ENCODE results near the gene RNASE7.
"Not testable (repeated sequence)": the region's sequence is repeated elsewhere in the genome, so short reads cannot be mapped to it uniquely, and the experiment has no call there.

The RNASE7 gene

GRCh38 chr14:21038441-21039422, 3.4 kb upstream of the RNASE7 start:
- TF ChIP-seq CTCF (conservative IDR thresholded peaks at IDR 0.05): no peak
- 0 out of 2 replicates have a peak overlapping the region, but pooled peaks have one; percentile 11 for H3K27ac ChIP-seq

GRCh38 chr14:21039585-21040369, 2.4 kb upstream of the RNASE7 start:
- TF ChIP-seq CTCF (conservative IDR thresholded peaks at IDR 0.05): peak; percentile 81
- H3K27ac ChIP-seq: 0 out of 2 replicates have a peak overlapping the region, but pooled peaks have one; percentile 11

GRCh38 chr14:21040370-21040925, 1.7 kb upstream of the RNASE7 start:
- TF ChIP-seq CTCF (conservative IDR thresholded peaks at IDR 0.05): peak; percentile 54
- H3K27ac ChIP-seq: no peak overlapping the region

- H3K27ac ChIP-seq: not testable (repeated sequence)
Observed at GRCh38 chr14:21040941-21041340, 1.2 kb upstream of the RNASE7 start.

- H3K27ac ChIP-seq: no peak overlapping the region
- no peak for TF ChIP-seq CTCF (conservative IDR thresholded peaks at IDR 0.05)
Observed at GRCh38 chr14:21042918-21043317, 756 bp downstream of the RNASE7 start.

- no peak for TF ChIP-seq CTCF (conservative IDR thresholded peaks at IDR 0.05)
- H3K27ac ChIP-seq: peak overlapping the region; percentile 13; the same call in 1 of the 2 replicates
Observed at GRCh38 chr14:21043387-21043973, 1.3 kb downstream of the RNASE7 start.

GRCh38 chr14:21043974-21044618, 1.9 kb downstream of the RNASE7 start:
- TF ChIP-seq CTCF (conservative IDR thresholded peaks at IDR 0.05): no peak
- H3K27ac ChIP-seq: peak overlapping the region; percentile 13; the same call in 1 of the 2 replicates
